B cell (primary cell): ENCODE results near the gene DNAH3. TPM values are rescaled to one million over a fixed set of nuclear protein-coding genes. Genes with fewer than 3 reads are reported as not detected.

ENCODE experiments used
- polyA plus RNA-seq: library from polyadenylated mRNA; depleted of rRNA; stranded (reverse); fragments of >200 nt; gene quantifications from 2 replicates; pipeline ENCODE4 v1.2.3, GENCODE V29; 2012
- total RNA-seq, 2 donors: library from RNA; stranded (reverse); fragments of 120-200 nt in 1 of 2; gene quantifications; 1 replicate in 1 of 2; 2 replicates in 1 of 2; pipeline versions ENCODE4 v1.2.3 to v1.2.4, GENCODE V29; 2013 to 2022

The DNAH3 gene
- total and polyA plus RNA-seq, 2 donors (not counting 1 experiment from before 2014, with no cell fraction given): not detected

Other genes starting within 250 kb of the DNAH3 start
- gene LDAF1, start 7.8 kb upstream of the DNAH3 start, total RNA-seq: 21.1 and 21.9 TPM in 2 replicates
- gene LDAF1, start 7.8 kb upstream of the DNAH3 start, polyA plus RNA-seq: 9.6 and 11.3 TPM in 2 replicates
- not detected in 2 replicates for gene ZP2, start 60.7 kb upstream of the DNAH3 start, total RNA-seq
- not detected in 2 replicates for gene ZP2, start 60.7 kb upstream of the DNAH3 start, polyA plus RNA-seq
- not detected in 2 replicates for gene ANKS4B, start 82.9 kb upstream of the DNAH3 start, total RNA-seq
- gene ANKS4B, start 82.9 kb upstream of the DNAH3 start, polyA plus RNA-seq: not detected in 2 replicates
- gene CRYM, start 127.4 kb upstream of the DNAH3 start, total RNA-seq: 5.1 and 8.2 TPM in 2 replicates
- gene CRYM, start 127.4 kb upstream of the DNAH3 start, polyA plus RNA-seq: 2.2 and 3.3 TPM in 2 replicates